Hematopoietic multipotent progenitor cell treated with erythropoietin and hydrocortisone succinate and interleukin-3 and kit ligand, for 8 days (in vitro differentiated cells): Measurements from ENCODE around the gene SMYD5.
"Not testable (repeated sequence)": the region's sequence is repeated elsewhere in the genome, so short reads cannot be mapped to it uniquely, and the experiment has no call there.

Experiments
- DNase-seq: peaks from one replicate; pipeline ENCODE4 v3.0.0-alpha.2; 2015

The SMYD5 gene

GRCh38 chr2:73214120-73215035 is at the start of gene SMYD5:
Gene SMYD5, plus strand, starts transcription at chr2:73214245. Its CDS starts 22 bp downstream, at chr2:73214267.
- DNase-seq = peak; percentile 91

GRCh38 chr2:73165978-73166377 is 48.1 kb upstream of the SMYD5 start:
- not testable (repeated sequence) for DNase-seq

- DNase-seq = not testable (repeated sequence)
These were observed 47.2 kb upstream of the SMYD5 start for GRCh38 chr2:73166813-73167212.

- not testable (repeated sequence) for DNase-seq
These were observed 45.7 kb upstream of the SMYD5 start for GRCh38 chr2:73168348-73168747.

- DNase-seq = not testable (repeated sequence)
These were observed 43.7 kb upstream of the SMYD5 start for GRCh38 chr2:73170341-73170740.

GRCh38 chr2:73172963-73173362 is 41.1 kb upstream of the SMYD5 start:
- DNase-seq = no peak

- DNase-seq = no peak
These were observed 40.3 kb upstream of the SMYD5 start for GRCh38 chr2:73173781-73174180.

GRCh38 chr2:73174244-73174643 is 39.8 kb upstream of the SMYD5 start:
- DNase-seq = no peak

GRCh38 chr2:73174941-73175662 is 38.9 kb upstream of the SMYD5 start:
- DNase-seq = no peak

GRCh38 chr2:73175663-73176204 is 38.3 kb upstream of the SMYD5 start:
- peak; percentile 80 for DNase-seq

GRCh38 chr2:73176205-73176880 is 37.7 kb upstream of the SMYD5 start:
- no peak for DNase-seq

- DNase-seq = peak; percentile 77
These were observed 37.0 kb upstream of the SMYD5 start for GRCh38 chr2:73176881-73177644.

GRCh38 chr2:73177645-73178255 is 36.3 kb upstream of the SMYD5 start:
- no peak for DNase-seq

GRCh38 chr2:73185965-73186364 is 28.1 kb upstream of the SMYD5 start:
- DNase-seq = no peak

GRCh38 chr2:73187549-73187948 is 26.5 kb upstream of the SMYD5 start:
- DNase-seq = no peak

GRCh38 chr2:73197579-73197978 is 16.5 kb upstream of the SMYD5 start:
- no peak for DNase-seq

- not testable (repeated sequence) for DNase-seq
These were observed 13.8 kb upstream of the SMYD5 start for GRCh38 chr2:73200281-73200680.

- no peak for DNase-seq
These were observed 11.6 kb upstream of the SMYD5 start, which contains the start of gene NOTO for GRCh38 chr2:73202156-73203054. Gene NOTO, plus strand, starts transcription at chr2:73202574. Its CDS starts 93 bp downstream, at chr2:73202667.

- DNase-seq = no peak
These were observed 10.9 kb upstream of the SMYD5 start for GRCh38 chr2:73203055-73203681.

GRCh38 chr2:73205611-73206010 is 8.4 kb upstream of the SMYD5 start:
- DNase-seq = no peak
